ENCODE data around the gene GPR55. TPM values are rescaled to one million over a fixed set of nuclear protein-coding genes. Genes with fewer than 3 reads are reported as not detected.

The GPR55 gene
- total RNA-seq, 4 donors from 2014 or later = 0.72 to 1.2 TPM; not detected in 2

- Histone ChIP-seq H3K9me3 (no peaks in the 10 kb centered on the region), H3K27me3 (no peaks in the 10 kb centered on the region), H3K4me3 (no peak overlapping the region), H3K36me3 (no peaks in the 10 kb centered on the region), H3K27ac (no peak overlapping the region), H3K4me1 (no peaks in the 10 kb centered on the region)
- no peak for DNase-seq (ENCODE audit: low spot score in 2 of 2)
- WGBS = 81% methylated on average over 22 of the region's 22 CpGs
- no peak for TF ChIP-seq CTCF (IDR thresholded peaks at IDR 0.05)
- no peak for TF ChIP-seq POLR2AphosphoS5 (IDR thresholded peaks at IDR 0.05)
- TF ChIP-seq POLR2A (IDR thresholded peaks at IDR 0.05) = no peak
- no peak for TF ChIP-seq EP300 (IDR thresholded peaks at IDR 0.05)
Measured at GRCh38 chr2:230889911-230890601, 35.0 kb downstream of the GPR55 start.

- Histone ChIP-seq H3K27ac (no peak overlapping the region), H3K9me3 (no peaks in the 10 kb centered on the region), H3K4me3 (no peak overlapping the region), H3K4me1 (no peaks in the 10 kb centered on the region), H3K27me3 (no peaks in the 10 kb centered on the region), H3K36me3 (no peaks in the 10 kb centered on the region)
- TF ChIP-seq POLR2A (IDR thresholded peaks at IDR 0.05) (no peak), CTCF (IDR thresholded peaks at IDR 0.05) (no peak)
- 85% methylated on average over 14 of the region's 14 CpGs for WGBS
- no peak for DNase-seq (ENCODE audit: low spot score in 2 of 2)
Measured at GRCh38 chr2:230888824-230889400, 36.1 kb downstream of the GPR55 start.

- no peaks in the 10 kb centered on the region for H3K36me3 ChIP-seq
- H3K4me1 ChIP-seq = no peaks in the 10 kb centered on the region
- 81% methylated on average over 7 of the region's 7 CpGs for WGBS
- H3K27me3 ChIP-seq = no peaks in the 10 kb centered on the region
- TF ChIP-seq EP300 (IDR thresholded peaks at IDR 0.05) (no peak), POLR2A (IDR thresholded peaks at IDR 0.05) (no peak), POLR2AphosphoS5 (IDR thresholded peaks at IDR 0.05) (no peak), CTCF (IDR thresholded peaks at IDR 0.05) (no peak)
- H3K9me3 ChIP-seq = no peaks in the 10 kb centered on the region
- no peak overlapping the region for H3K27ac ChIP-seq
- DNase-seq (ENCODE audit: low spot score in 2 of 2) = no peak
- no peak overlapping the region for H3K4me3 ChIP-seq
Measured at GRCh38 chr2:230887342-230887741, 37.7 kb downstream of the GPR55 start.

GRCh38 chr2:230886671-230887071 is 38.4 kb downstream of the GPR55 start:
- no peaks in the 10 kb centered on the region for H3K27me3 ChIP-seq
- H3K27ac ChIP-seq = no peak overlapping the region
- no peaks in the 10 kb centered on the region for H3K36me3 ChIP-seq
- no peaks in the 10 kb centered on the region for H3K4me1 ChIP-seq
- no peak overlapping the region for H3K4me3 ChIP-seq
- H3K9me3 ChIP-seq = no peaks in the 10 kb centered on the region
- no peak for DNase-seq (ENCODE audit: low spot score in 2 of 2)
- TF ChIP-seq CTCF (IDR thresholded peaks at IDR 0.05) (no peak), POLR2AphosphoS5 (IDR thresholded peaks at IDR 0.05) (no peak), POLR2A (IDR thresholded peaks at IDR 0.05) (no peak), EP300 (IDR thresholded peaks at IDR 0.05) (no peak)
- 84% methylated on average over 6 of the region's 14 CpGs for WGBS

GRCh38 chr2:230886206-230886605 is 38.8 kb downstream of the GPR55 start:
- TF ChIP-seq POLR2AphosphoS5 (IDR thresholded peaks at IDR 0.05) = no peak
- TF ChIP-seq EP300 (IDR thresholded peaks at IDR 0.05) = no peak
- TF ChIP-seq CTCF (IDR thresholded peaks at IDR 0.05) = no peak
- TF ChIP-seq POLR2A (IDR thresholded peaks at IDR 0.05) = no peak
- H3K27me3 ChIP-seq = no peaks in the 10 kb centered on the region
- no peak overlapping the region for H3K4me3 ChIP-seq
- H3K27ac ChIP-seq = no peak overlapping the region
- no peaks in the 10 kb centered on the region for H3K36me3 ChIP-seq
- H3K4me1 ChIP-seq = no peaks in the 10 kb centered on the region
- no peak for DNase-seq (ENCODE audit: low spot score in 2 of 2)
- no peaks in the 10 kb centered on the region for H3K9me3 ChIP-seq
- WGBS = 73% methylated on average over 3 of the region's 5 CpGs
